K562 (cell line): ENCODE measurements around the gene GMEB2. TPM values are rescaled to one million over a fixed set of nuclear protein-coding genes. Genes with fewer than 3 reads are reported as not detected.

ENCODE experiments used
- CREB1 ChIP-seq, 2 experiments: sonication (generic) in 1 of 2; formaldehyde crosslinking in 1 of 2; IDR thresholded peaks; 2 replicates each; pipeline versions ENCODE4 v1.6.1 to v1.8.0; 2012 to 2022; ENCODE audit warnings: inconsistent platforms in 1 of 2, mild to moderate bottlenecking in 1 of 2, missing genetic modification reagents in 1 of 2, moderate library complexity in 1 of 2
- CREB3L1 ChIP-seq: fragments of 450-650 bp; IDR thresholded peaks from 2 replicates; pipeline ENCODE4 v1.6.1; 2014; ENCODE audit warnings: low read depth, mild to moderate bottlenecking, moderate library complexity, borderline replicate concordance
- E2F6 ChIP-seq, 2 experiments: IDR thresholded peaks; 2 replicates each; pipeline ENCODE4 v1.6.1; 2011; ENCODE audit warnings: borderline replicate concordance in 1 of 2, control low read depth in 1 of 2, low read depth in 1 of 2, low read length in 1 of 2, mild to moderate bottlenecking in 1 of 2, mixed read lengths in 1 of 2, moderate library complexity in 1 of 2; ENCODE audit not compliant: insufficient read depth in 1 of 2, insufficient read length in 1 of 2, poor library complexity in 1 of 2, severe bottlenecking in 1 of 2; ENCODE audit errors: extremely low read depth in 1 of 2
- EGR1 ChIP-seq: fragments of 450-650 bp; conservative IDR thresholded peaks from 2 replicates; pipeline ENCODE4 v1.6.1; 2017; ENCODE audit warnings: mild to moderate bottlenecking
- ERF ChIP-seq: fragments of 450-650 bp; formaldehyde crosslinking; IDR thresholded peaks from 2 replicates; pipeline ENCODE4 v1.4.0; 2020; ENCODE audit warnings: mild to moderate bottlenecking, mixed read lengths
- HIVEP1 ChIP-seq: fragments of 250-450 bp; sonication (Bioruptor Pico); IDR thresholded peaks from 2 replicates; pipeline ENCODE4 v1.4.0; 2020; ENCODE audit warnings: mild to moderate bottlenecking
- HMBOX1 ChIP-seq: sonication (generic); IDR thresholded peaks from 2 replicates; pipeline ENCODE4 v1.6.1; 2016
- ID3 ChIP-seq, 2 experiments: fragments of 250-450 bp in 1 of 2; fragments of 450-650 bp in 1 of 2; sonication (Bioruptor Pico) in 1 of 2; IDR thresholded peaks; 2 replicates each; pipeline versions ENCODE4 v1.6.1 to v1.8.0; 2016 to 2021; ENCODE audit warnings: mild to moderate bottlenecking in 2 of 2, moderate library complexity in 2 of 2, missing compliant biosample characterization in 1 of 2, missing genetic modification characterization in 1 of 2
- MBD2 ChIP-seq: sonication (generic); IDR thresholded peaks from 2 replicates; pipeline ENCODE4 v1.6.1; 2016; ENCODE audit warnings: low read depth, borderline replicate concordance
- MCM2 ChIP-seq: fragments of 450-650 bp; IDR thresholded peaks from 2 replicates; pipeline ENCODE4 v1.6.1; 2017; ENCODE audit warnings: low read depth, mild to moderate bottlenecking
- RAD21 ChIP-seq, 2 experiments: fragments of 250-450 bp in 1 of 2; fragments of 450-650 bp in 1 of 2; sonication (Bioruptor Pico) in 1 of 2; formaldehyde crosslinking in 1 of 2; IDR thresholded peaks in 1 of 2; conservative IDR thresholded peaks in 1 of 2; 2 replicates each; pipeline versions ENCODE4 v1.4.0 to v1.8.0; 2020 to 2022; ENCODE audit warnings: mild to moderate bottlenecking in 2 of 2, moderate library complexity in 1 of 2
- RBBP5 ChIP-seq: fragments of 200-600 bp; sonication (generic); IDR thresholded peaks from 2 replicates; pipeline ENCODE4 v1.6.1; 2012; ENCODE audit warnings: borderline replicate concordance, mild to moderate bottlenecking, low read length, control low read depth, inconsistent platforms; ENCODE audit not compliant: insufficient read depth, poor library complexity, severe bottlenecking
- TFAM ChIP-seq: fragments of 250-450 bp; sonication (Bioruptor Pico); conservative IDR thresholded peaks from 2 replicates; pipeline ENCODE4 v1.5.0; 2021; ENCODE audit warnings: mild to moderate bottlenecking, moderate library complexity
- TSC22D4 ChIP-seq: fragments of 450-650 bp; IDR thresholded peaks from 2 replicates; pipeline ENCODE4 v1.6.1; 2016; ENCODE audit warnings: missing genetic modification characterization, missing biosample characterization, control low read depth
- ZEB2 ChIP-seq: fragments of 450-650 bp; IDR thresholded peaks from 2 replicates; pipeline ENCODE4 v1.6.1; 2016
- ZNF124 ChIP-seq: sonication (generic); formaldehyde crosslinking; IDR thresholded peaks from 2 replicates; pipeline ENCODE4 v1.8.1; 2022; ENCODE audit warnings: missing genetic modification reagents
- ZNF133 ChIP-seq: fragments of 250-450 bp; sonication (Bioruptor Pico); IDR thresholded peaks from 2 replicates; pipeline ENCODE4 v1.4.0; 2020; ENCODE audit warnings: mild to moderate bottlenecking
- ZNF766 ChIP-seq: fragments of 200-800 bp; sonication (Bioruptor generic); conservative IDR thresholded peaks from 2 replicates; pipeline ENCODE4 v1.6.1; 2016; ENCODE audit warnings: missing genetic modification characterization, missing compliant biosample characterization
- polyA plus RNA-seq, 8 experiments: library from polyadenylated mRNA; depleted of rRNA in 4 of 8; stranded (reverse) in 5 of 8; unstranded in 3 of 8; fragments of >200 nt; fragmentation: Nextera tagmentation in 2 of 8; fragmentation: Illumina TruSeq in 1 of 8; extraction: Ambion mirVana in 2 of 8; extraction: Trizol in 1 of 8; gene quantifications; 2 replicates each; pipeline versions ENCODE4 v1.2.1 to v1.2.3, GENCODE V29; 2011 to 2014; ENCODE audit warnings: inconsistent platforms in 1 of 8, missing spikeins in 1 of 8
- total RNA-seq, 7 experiments: library from RNA; depleted of rRNA in 6 of 7; stranded (reverse); fragments of >200 nt in 6 of 7; fragmentation: Illumina TruSeq in 2 of 7; extraction: Trizol in 2 of 7; gene quantifications; 2 replicates each; pipeline versions ENCODE4 v1.2.1 to v1.2.3, GENCODE V29; 2011 to 2021; ENCODE audit warnings: low replicate concordance in 1 of 7

The GMEB2 gene
- total and polyA plus RNA-seq, 9 of the 15 experiments (the other 6 are each of a cell fraction or from before 2014, with no cell fraction given): 0.03 to 13.9 (median 6.3) TPM

- TF ChIP-seq RAD21 (CRISPR knock-in tag; conservative IDR thresholded peaks at IDR 0.05 in 1 of 2, IDR thresholded peaks at IDR 0.05 in 1 of 2) (peak in 1 of 2 experiments; percentile 53; a peak in 2 of 4 replicates), TSC22D4 (tag) (no peak), HMBOX1 (no peak), ID3 (CRISPR knock-in tag; IDR thresholded peaks at IDR 0.05) (no peak), ID3 (tag; IDR thresholded peaks at IDR 0.05) (peak; percentile 71), RBBP5 (peak; percentile 27), MBD2 (no peak), ERF (CRISPR knock-in tag) (peak; percentile 26; the same call in 1 of the 2 replicates), ZEB2 (peak; percentile 78), ZNF124 (CRISPR knock-in tag) (no peak), CREB1 (IDR thresholded peaks at IDR 0.05) (no peak), CREB1 (CRISPR knock-in tag; IDR thresholded peaks at IDR 0.05) (no peak), E2F6 (IDR thresholded peaks at IDR 0.05; ENCODE audit: borderline replicate concordance in 1 of 2, extremely low read depth in 1 of 2, insufficient read depth in 1 of 2, insufficient read length in 1 of 2, low read depth in 1 of 2, low read length in 1 of 2, poor library complexity in 1 of 2, severe bottlenecking in 1 of 2) (peak; percentile 24 to 67), CREB3L1 (0 out of 2 replicates have a peak, but pooled peaks have one; percentile 29), HIVEP1 (CRISPR knock-in tag) (no peak), TFAM (CRISPR knock-in tag) (no peak), MCM2 (no peak), ZNF133 (no peak), ZNF766 (CRISPR knock-in tag) (0 out of 2 replicates have a peak, but pooled peaks have one; percentile 4), EGR1 (peak; percentile 63; the same call in 1 of the 2 replicates)
These were observed 15.1 kb upstream of the GMEB2 start (continued) for GRCh38 chr20:63641792-63642523.
